A204.1 (cell line): ENCODE measurements around the gene TENT4B.

ENCODE experiments used
- FAIRE-seq: peaks from 2 replicates; lab custom pipeline; 2012; peaks lifted over from hg19 to GRCh38; lab: Jason Lieb, UNC

TENT4B gene

DNA sequence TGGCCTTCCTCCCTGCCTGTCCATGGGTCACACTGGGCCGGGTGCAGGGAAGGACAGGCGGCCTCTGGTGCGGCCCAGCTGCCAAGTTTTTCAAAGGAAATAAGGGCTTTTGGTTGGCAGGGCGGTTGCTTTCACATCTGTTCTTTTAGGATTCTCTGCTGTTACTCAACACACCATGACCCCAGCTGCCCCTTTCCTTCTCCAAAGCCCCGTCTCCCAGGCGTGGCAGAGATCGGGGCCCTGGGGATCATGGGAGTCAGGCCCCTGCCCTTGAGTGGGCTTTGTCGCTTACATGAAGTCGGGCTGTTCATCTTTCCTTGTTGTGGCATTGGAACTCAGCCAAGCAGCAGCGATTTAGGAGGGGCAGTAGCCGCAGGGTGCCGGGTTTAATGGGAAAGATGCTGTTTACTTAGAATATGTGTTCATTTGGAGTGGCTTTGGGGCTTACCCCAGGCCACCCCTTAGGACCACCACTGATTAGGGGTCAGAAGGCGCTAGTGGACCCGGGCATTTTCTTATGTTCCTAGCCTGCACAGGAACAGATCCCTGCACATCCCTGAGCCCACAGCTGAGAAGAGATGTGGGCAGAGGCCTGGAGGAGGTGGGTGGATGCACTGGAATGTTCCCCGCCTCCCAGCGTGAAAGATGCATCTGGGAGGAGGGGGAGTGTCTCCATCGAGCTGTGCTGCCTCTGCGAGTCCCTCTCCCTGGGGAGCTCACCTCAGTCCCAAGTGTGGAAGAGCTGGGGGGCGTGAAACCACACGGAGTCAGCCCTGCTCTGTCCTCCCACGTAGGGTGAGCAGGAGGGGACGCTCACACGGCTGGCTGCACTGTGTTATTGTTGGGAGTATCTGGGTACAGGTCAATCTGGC, 106.5 kb downstream of the TENT4B start:
- FAIRE-seq = no peak

- FAIRE-seq = no peak
Observed at GRCh38 chr16:50260206-50261159, 107.4 kb downstream of the TENT4B start.

DNA sequence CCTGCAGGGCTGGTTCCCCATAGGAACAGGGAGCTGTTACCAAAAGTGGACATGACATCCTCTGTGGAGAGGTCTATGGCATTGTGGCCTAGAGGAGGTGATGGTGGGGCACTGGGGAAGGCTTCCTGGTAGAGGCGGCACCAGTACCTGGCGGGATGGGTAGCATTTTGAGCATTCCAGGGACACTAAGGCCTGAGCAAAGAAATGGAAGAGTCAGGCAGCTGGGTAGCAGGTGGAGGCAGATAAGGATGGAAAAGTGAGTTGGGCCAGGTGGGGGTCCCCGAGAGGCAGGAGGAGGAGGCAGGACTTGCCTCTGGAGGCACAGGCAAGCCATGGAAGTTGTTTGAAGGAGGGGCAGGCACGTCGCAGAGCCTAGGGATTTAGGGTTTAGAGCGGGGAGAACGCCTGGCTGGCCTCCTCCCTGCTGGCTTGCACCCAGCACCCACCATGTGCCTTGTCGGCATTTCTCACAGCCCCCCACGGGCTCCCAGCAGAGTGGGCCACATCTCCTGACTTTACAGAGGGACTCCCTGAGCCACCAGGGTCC, 108.1 kb downstream of the TENT4B start:
- no peak for FAIRE-seq

DNA sequence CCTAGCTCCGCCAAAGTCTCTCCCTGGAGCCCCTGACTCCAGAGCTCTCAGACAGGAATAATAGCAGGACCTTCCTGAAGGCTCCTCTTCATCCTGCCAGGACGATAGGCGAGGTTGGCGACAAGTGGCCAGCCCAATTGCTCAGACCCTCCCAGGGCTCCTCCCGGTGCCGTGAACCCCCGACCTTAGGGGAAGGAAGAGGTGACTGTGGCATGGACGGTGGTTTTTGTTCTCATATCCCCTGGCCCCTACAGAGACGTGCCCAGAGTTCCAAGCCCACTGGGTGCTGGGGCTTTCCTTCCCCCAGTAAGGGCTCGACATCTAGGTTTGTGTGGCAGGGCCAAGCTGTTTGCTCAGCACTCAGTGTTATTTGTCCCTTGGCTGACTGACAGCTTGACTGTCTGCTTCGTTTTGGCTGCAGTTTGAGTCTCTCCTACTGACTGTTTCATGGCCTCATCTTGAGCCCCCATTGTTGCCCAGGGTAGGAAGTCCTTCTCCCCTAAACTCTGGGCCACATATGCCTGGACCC, 108.7 kb downstream of the TENT4B start:
- FAIRE-seq = no peak

DNA sequence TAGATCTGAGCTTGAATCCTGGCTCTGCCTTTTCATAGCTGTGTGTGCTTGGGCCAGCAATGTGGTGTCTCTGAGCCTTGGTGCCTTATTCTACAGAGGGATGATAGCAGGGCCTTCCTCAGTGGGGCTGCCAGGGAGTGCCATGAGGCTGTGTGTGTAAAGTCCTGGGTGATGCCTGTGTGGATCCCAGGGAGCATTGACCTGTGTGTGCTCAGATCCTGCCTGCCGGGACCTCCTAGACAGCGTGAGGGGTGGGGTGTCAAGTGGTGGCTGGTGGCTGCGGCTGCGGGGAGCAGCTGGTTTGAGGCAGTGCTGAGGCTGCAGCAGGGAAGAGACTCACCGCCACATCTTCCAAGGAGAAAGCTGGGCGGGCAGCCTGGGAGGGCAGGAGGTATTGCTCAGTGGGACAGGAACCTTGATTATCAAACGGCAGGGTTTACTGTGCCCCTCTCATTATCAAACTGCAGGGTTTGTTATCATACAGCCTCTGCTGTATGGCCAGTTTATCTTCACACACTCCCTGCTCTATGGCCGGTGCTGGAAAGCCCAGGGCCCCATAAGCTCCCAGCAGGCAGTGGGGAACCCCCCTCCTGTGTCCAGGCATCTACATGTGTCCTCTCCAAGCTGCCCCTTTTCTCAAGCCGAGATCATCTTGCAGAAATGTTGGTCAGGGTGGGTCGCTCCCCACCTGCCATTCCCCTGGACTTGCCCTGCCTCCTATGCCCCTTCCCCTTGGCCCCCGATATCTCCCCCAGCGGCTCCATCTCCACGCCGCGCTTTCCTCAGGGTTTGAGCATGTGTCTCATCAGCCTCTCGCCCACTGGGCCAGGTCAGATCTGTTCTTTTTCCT, 110.2 kb downstream of the TENT4B start:
- no peak for FAIRE-seq

DNA sequence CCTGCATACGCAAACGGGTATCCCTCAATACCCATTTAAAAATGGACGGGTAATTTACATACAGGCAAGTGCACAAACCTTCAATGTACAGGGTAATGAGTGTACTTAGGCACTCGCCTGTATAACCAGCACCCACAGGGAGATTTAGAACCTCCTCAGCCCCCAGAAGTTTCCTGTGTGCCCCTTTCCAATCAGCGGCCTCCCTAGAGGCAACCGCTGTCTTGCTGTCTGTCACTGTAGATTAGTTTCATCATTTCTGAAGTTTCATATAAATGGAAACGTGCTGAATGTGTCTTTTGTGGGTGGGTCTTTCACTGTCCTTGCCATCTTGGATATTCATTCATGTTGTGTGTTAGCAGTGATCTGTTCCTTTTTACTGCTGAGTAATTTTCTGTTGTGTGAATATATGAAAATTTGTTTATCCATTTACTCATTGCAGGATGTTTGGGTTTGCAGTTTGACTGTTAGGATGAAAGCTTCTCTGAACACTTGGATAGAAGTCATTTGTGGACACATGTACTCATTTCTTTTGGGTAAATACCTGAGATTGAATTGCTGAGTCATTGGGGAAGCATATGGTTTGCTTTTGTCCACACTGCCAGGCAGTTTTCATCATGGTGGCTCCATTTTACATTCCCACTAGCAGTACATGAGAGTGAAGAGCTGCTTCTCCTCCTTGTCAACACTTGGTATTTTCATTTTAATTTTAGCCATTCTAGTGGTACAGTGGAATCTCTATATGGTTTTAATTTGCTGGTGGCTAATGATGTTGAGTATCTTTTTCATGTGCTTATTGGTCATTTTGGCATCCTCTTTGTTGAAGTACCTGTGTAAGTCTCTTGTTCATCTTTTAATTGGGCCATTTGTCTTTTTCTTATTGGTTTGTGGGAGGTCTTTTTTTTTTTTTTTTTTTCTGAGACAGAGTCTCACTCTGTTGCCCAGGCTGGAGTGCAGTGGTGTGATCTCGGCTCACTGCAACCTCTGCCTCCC, 111.1 kb downstream of the TENT4B start:
- no peak for FAIRE-seq

- no peak for FAIRE-seq
Observed at GRCh38 chr16:50265260-50265659, 112.2 kb downstream of the TENT4B start.

GRCh38 chr16:50265716-50266336, 112.7 kb downstream of the TENT4B start:
- FAIRE-seq = no peak

DNA sequence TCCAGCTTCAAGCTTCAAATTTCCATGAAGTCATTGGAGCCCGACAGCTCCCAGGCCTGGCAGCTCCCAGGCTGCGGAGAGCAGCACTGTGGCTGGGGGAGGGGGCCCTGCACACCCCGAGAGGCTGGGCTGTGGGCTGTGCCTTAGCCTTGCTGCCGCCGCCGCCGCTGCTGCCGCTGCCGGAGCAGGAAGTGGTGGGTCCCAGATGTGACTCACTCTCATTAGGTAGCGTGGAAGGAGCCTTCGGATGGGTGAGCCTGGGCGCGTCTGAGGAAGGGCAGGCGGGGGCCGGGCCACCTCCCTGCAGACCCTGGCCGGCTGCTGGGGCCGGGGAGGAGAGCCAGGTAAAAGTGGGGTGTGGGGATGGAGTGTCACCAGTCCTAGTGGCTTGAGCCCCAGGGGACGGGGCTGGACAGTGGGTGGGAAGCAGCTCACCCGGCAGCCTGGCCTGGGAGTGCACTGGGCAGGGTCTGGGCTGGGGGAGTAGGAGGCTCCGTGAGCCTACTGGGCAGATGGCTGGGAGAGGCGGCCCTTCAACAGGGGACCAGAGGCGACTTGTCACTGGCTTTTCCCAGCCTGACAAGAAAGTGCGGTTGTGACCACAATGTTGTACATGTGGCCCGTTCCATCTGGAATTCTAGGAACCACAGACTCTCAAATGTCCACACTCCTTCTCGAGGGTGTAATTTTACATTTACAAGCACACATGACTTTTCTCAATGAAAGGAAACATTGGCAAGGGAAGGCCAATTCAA, 113.4 kb downstream of the TENT4B start, which contains the start of gene ADCY7:
Gene ADCY7 (plus strand): TSS at position 215 of the 755 bp plus-strand sequence. CDS start 21,629 bp downstream, outside the sequence.
- no peak for FAIRE-seq

- no peak for FAIRE-seq
Observed at GRCh38 chr16:50267151-50267631, 114.1 kb downstream of the TENT4B start.

GRCh38 chr16:50267651-50268050, 114.5 kb downstream of the TENT4B start:
- FAIRE-seq = no peak

DNA sequence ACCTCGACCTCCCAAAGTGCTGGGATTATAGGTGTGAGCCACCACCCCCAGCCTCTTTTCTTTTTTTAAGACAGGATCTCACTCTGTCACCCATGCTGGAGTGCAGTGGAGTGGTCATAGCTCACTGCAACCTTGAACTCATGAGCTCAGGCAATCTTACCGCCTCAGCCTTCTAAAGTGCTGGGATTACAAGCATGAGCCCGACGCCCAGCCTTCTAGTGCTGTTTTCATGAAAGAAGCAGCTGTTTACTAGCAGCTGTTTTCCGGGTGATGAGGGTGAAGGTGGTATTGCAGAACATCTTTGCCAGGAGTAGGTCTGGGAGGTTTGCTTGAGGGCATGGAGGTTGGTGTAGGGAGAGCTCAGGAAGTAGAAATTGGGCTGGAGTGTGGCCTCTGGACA, 115.2 kb downstream of the TENT4B start:
- FAIRE-seq = no peak

GRCh38 chr16:50269061-50269705, 116.1 kb downstream of the TENT4B start:
- no peak for FAIRE-seq

GRCh38 chr16:50269769-50270509, 116.8 kb downstream of the TENT4B start:
- no peak for FAIRE-seq

- FAIRE-seq = no peak
Observed at GRCh38 chr16:50270510-50271147, 117.5 kb downstream of the TENT4B start.

GRCh38 chr16:50271148-50272041, 118.3 kb downstream of the TENT4B start:
- no peak for FAIRE-seq
